Measurements from ENCODE around the gene ZNF148. TPM values are rescaled to one million over a fixed set of nuclear protein-coding genes. Genes with fewer than 3 reads are reported as not detected.

ZNF148 gene
- total RNA-seq, 1 donor from 2014 or later = 44.5 TPM

- peaks cover 8% of the 10 kb centered on the region for H3K36me3 Mint-ChIP-seq (ENCODE audit: low read depth, unreplicated experiment)
- no peak overlapping the region for H3K27ac ChIP-seq (ENCODE audit: low read depth, low read length)
- no peaks in the 10 kb centered on the region for H3K9me3 Mint-ChIP-seq (ENCODE audit: unreplicated experiment)
- H3K4me1 Mint-ChIP-seq (ENCODE audit: low read depth, unreplicated experiment) = peaks cover 8% of the 10 kb centered on the region
- TF ChIP-seq CTCF (IDR thresholded peaks at IDR 0.05; ENCODE audit: insufficient read depth, low read depth, low read length) = no peak
- no peak for TF ChIP-seq EZH2 (IDR thresholded peaks at IDR 0.05; ENCODE audit: insufficient read depth, low read length)
- no peaks in the 10 kb centered on the region for H3K9me3 ChIP-seq (ENCODE audit: insufficient read depth, low read depth, low read length)
- DNase-seq (ENCODE audit: low read depth) (peak; percentile 62), FAIRE-seq (no peak)
- no peaks in the 10 kb centered on the region for H3K4me1 ChIP-seq (ENCODE audit: insufficient read depth, low read length)
- peaks cover 23% of the 10 kb centered on the region for H3K79me2 ChIP-seq (ENCODE audit: insufficient read depth, low read length)
- peaks cover 5% of the 10 kb centered on the region for H4K20me1 ChIP-seq (ENCODE audit: insufficient read depth, low read length)
- H3K27me3 ChIP-seq (ENCODE audit: insufficient read depth, low read length) = no peaks in the 10 kb centered on the region
- no peak overlapping the region for H3K27ac Mint-ChIP-seq (ENCODE audit: unreplicated experiment)
- H2AFZ ChIP-seq (ENCODE audit: low read depth, low read length) = no peak overlapping the region
- H3K4me3 ChIP-seq (ENCODE audit: insufficient read depth, low read depth, low read length) = no peak overlapping the region
- H3K27me3 Mint-ChIP-seq (ENCODE audit: low read depth, unreplicated experiment) = no peaks in the 10 kb centered on the region
- H3K4me2 ChIP-seq (ENCODE audit: low read length) = no peak overlapping the region
- no peak overlapping the region for H3K9ac ChIP-seq (ENCODE audit: low read length)
- H3K4me3 Mint-ChIP-seq (ENCODE audit: unreplicated experiment) = no peak overlapping the region
- H3K36me3 ChIP-seq (ENCODE audit: insufficient read depth, low read length) = peaks cover 6% of the 10 kb centered on the region
Observed at GRCh38 chr3:125322166-125322565, 53.0 kb downstream of the ZNF148 start.

- DNase-seq (ENCODE audit: low read depth) (no peak), FAIRE-seq (no peak)
- Histone ChIP-seq H3K9ac (ENCODE audit: low read length) (no peak overlapping the region), H2AFZ (ENCODE audit: low read depth, low read length) (no peak overlapping the region), H3K79me2 (ENCODE audit: insufficient read depth, low read length) (peaks cover 11% of the 10 kb centered on the region), H4K20me1 (ENCODE audit: insufficient read depth, low read length) (no peaks in the 10 kb centered on the region), H3K27me3 (ENCODE audit: insufficient read depth, low read length) (no peaks in the 10 kb centered on the region), H3K4me2 (ENCODE audit: low read length) (no peak overlapping the region), H3K4me3 (ENCODE audit: insufficient read depth, low read depth, low read length) (no peak overlapping the region), H3K36me3 (ENCODE audit: insufficient read depth, low read length) (peaks cover 6% of the 10 kb centered on the region), H3K9me3 (ENCODE audit: insufficient read depth, low read depth, low read length) (no peaks in the 10 kb centered on the region), H3K27ac (ENCODE audit: low read depth, low read length) (no peak overlapping the region), H3K4me1 (ENCODE audit: insufficient read depth, low read length) (no peaks in the 10 kb centered on the region)
- TF ChIP-seq EZH2 (IDR thresholded peaks at IDR 0.05; ENCODE audit: insufficient read depth, low read length) = no peak
- no peak for TF ChIP-seq CTCF (IDR thresholded peaks at IDR 0.05; ENCODE audit: insufficient read depth, low read depth, low read length)
- Mint-ChIP-seq H3K4me3 (ENCODE audit: unreplicated experiment) (no peak overlapping the region), H3K27ac (ENCODE audit: unreplicated experiment) (no peak overlapping the region), H3K4me1 (ENCODE audit: low read depth, unreplicated experiment) (peaks cover 8% of the 10 kb centered on the region), H3K36me3 (ENCODE audit: low read depth, unreplicated experiment) (peaks cover 8% of the 10 kb centered on the region), H3K9me3 (ENCODE audit: unreplicated experiment) (no peaks in the 10 kb centered on the region), H3K27me3 (ENCODE audit: low read depth, unreplicated experiment) (no peaks in the 10 kb centered on the region)
Observed at GRCh38 chr3:125319765-125320164, 55.4 kb downstream of the ZNF148 start.

GRCh38 chr3:125318871-125319270 lies 56.3 kb downstream of the ZNF148 start:
- Mint-ChIP-seq H3K27ac (ENCODE audit: unreplicated experiment) (no peak overlapping the region), H3K9me3 (ENCODE audit: unreplicated experiment) (no peaks in the 10 kb centered on the region), H3K27me3 (ENCODE audit: low read depth, unreplicated experiment) (no peaks in the 10 kb centered on the region), H3K4me3 (ENCODE audit: unreplicated experiment) (no peak overlapping the region), H3K36me3 (ENCODE audit: low read depth, unreplicated experiment) (peaks cover 9% of the 10 kb centered on the region), H3K4me1 (ENCODE audit: low read depth, unreplicated experiment) (peaks cover 7% of the 10 kb centered on the region)
- TF ChIP-seq EZH2 (IDR thresholded peaks at IDR 0.05; ENCODE audit: insufficient read depth, low read length) (no peak), CTCF (IDR thresholded peaks at IDR 0.05; ENCODE audit: insufficient read depth, low read depth, low read length) (no peak)
- Histone ChIP-seq H3K36me3 (ENCODE audit: insufficient read depth, low read length) (peaks cover 6% of the 10 kb centered on the region), H3K4me2 (ENCODE audit: low read length) (peak overlapping the region; percentile 9), H2AFZ (ENCODE audit: low read depth, low read length) (no peak overlapping the region), H4K20me1 (ENCODE audit: insufficient read depth, low read length) (no peaks in the 10 kb centered on the region), H3K27ac (ENCODE audit: low read depth, low read length) (no peak overlapping the region), H3K9ac (ENCODE audit: low read length) (no peak overlapping the region), H3K4me1 (ENCODE audit: insufficient read depth, low read length) (no peaks in the 10 kb centered on the region), H3K4me3 (ENCODE audit: insufficient read depth, low read depth, low read length) (no peak overlapping the region), H3K9me3 (ENCODE audit: insufficient read depth, low read depth, low read length) (no peaks in the 10 kb centered on the region), H3K79me2 (ENCODE audit: insufficient read depth, low read length) (peaks cover 6% of the 10 kb centered on the region), H3K27me3 (ENCODE audit: insufficient read depth, low read length) (no peaks in the 10 kb centered on the region)
- DNase-seq (ENCODE audit: low read depth) (no peak), FAIRE-seq (no peak)

All from astrocyte (in vitro differentiated cells and primary cell).